ENCODE results near the gene CCDC102A. TPM values are rescaled to one million over a fixed set of nuclear protein-coding genes. Genes with fewer than 3 reads are reported as not detected.

Gene CCDC102A
- total and polyA plus RNA-seq, 2 of the 13 experiments (the other 11 are each of a cell fraction or from before 2014, with no cell fraction given) = 2.1 to 2.8 TPM

GRCh38 chr16:57475711-57476339, 60.5 kb downstream of the CCDC102A start (continued):
- TF ChIP-seq ZSCAN5A (CRISPR knock-in tag; IDR thresholded peaks at IDR 0.05; ENCODE audit: borderline replicate concordance) = no peak
- no peak for TF ChIP-seq ZNF451 (CRISPR knock-in tag; IDR thresholded peaks at IDR 0.05)
- TF ChIP-seq ZBTB37 (CRISPR knock-in tag; IDR thresholded peaks at IDR 0.05) = no peak
- no peak for TF ChIP-seq THYN1 (CRISPR knock-in tag; IDR thresholded peaks at IDR 0.05; ENCODE audit: borderline replicate concordance, low read depth)
- TF ChIP-seq ZSCAN22 (CRISPR knock-in tag; IDR thresholded peaks at IDR 0.05) = no peak
- 0 out of 2 replicates have a peak, but pooled peaks have one; percentile 85 for TF ChIP-seq PCBP1 (IDR thresholded peaks at IDR 0.05; ENCODE audit: borderline replicate concordance, low read depth, low read length)
- no peak for TF ChIP-seq SOX13 (IDR thresholded peaks at IDR 0.05)
- 0 out of 4 replicates have a peak, but pooled peaks of 1 of the 2 experiments have one; percentile 11 for TF ChIP-seq SOX13 (CRISPR knock-in tag; conservative IDR thresholded peaks at IDR 0.05 in 1 of 2, IDR thresholded peaks at IDR 0.05 in 1 of 2)
- TF ChIP-seq SKI (IDR thresholded peaks at IDR 0.05; ENCODE audit: partially characterized antibody) = no peak
- TF ChIP-seq CREBL2 (CRISPR knock-in tag; IDR thresholded peaks at IDR 0.05; ENCODE audit: borderline replicate concordance) = no peak
- TF ChIP-seq MAZ (IDR thresholded peaks at IDR 0.05; ENCODE audit: borderline replicate concordance, low read depth, low read length) = peak; percentile 38; the same call in 1 of the 2 replicates
- TF ChIP-seq MAZ (CRISPR knock-in tag; IDR thresholded peaks at IDR 0.05; ENCODE audit: low read depth) = no peak
- no peak for TF ChIP-seq KDM5A (IDR thresholded peaks at IDR 0.05; ENCODE audit: borderline replicate concordance, low read length)
- no peak for TF ChIP-seq PRDM15 (CRISPR knock-in tag; IDR thresholded peaks at IDR 0.05)
- no peak for TF ChIP-seq PLSCR1 (CRISPR knock-in tag; IDR thresholded peaks at IDR 0.05; ENCODE audit: borderline replicate concordance)
- no peak for TF ChIP-seq ZEB1 (IDR thresholded peaks at IDR 0.05; ENCODE audit: insufficient replicate concordance, low read depth)
- no peak for TF ChIP-seq PRMT3 (CRISPR knock-in tag; IDR thresholded peaks at IDR 0.05; ENCODE audit: borderline replicate concordance, low read depth)
- TF ChIP-seq PAX8 (CRISPR knock-in tag; IDR thresholded peaks at IDR 0.05; ENCODE audit: borderline replicate concordance) = no peak
- TF ChIP-seq EED (CRISPR knock-in tag; IDR thresholded peaks at IDR 0.05) = peak; percentile 47; the same call in 1 of the 2 replicates
- no peak for TF ChIP-seq KAT7 (CRISPR knock-in tag; IDR thresholded peaks at IDR 0.05; ENCODE audit: borderline replicate concordance)
- no peak for TF ChIP-seq GABPA (IDR thresholded peaks at IDR 0.05; ENCODE audit: low read depth, low read length)
- TF ChIP-seq GABPA (CRISPR knock-in tag; IDR thresholded peaks at IDR 0.05; ENCODE audit: low read depth) = peak; percentile 77

All from HepG2 (cell line).